ENCODE results near the gene NANS. TPM values are rescaled to one million over a fixed set of nuclear protein-coding genes. Genes with fewer than 3 reads are reported as not detected.

The NANS gene
- total and polyA plus RNA-seq, 12 donors: 20.0 to 141 (median 30.9) TPM

GRCh38 chr9:98064623-98065392, 8.3 kb downstream of the NANS start:
- no peaks in the 10 kb centered on the region for H3K9me3 ChIP-seq
- no peak for ATAC-seq
- peaks cover 0 to 3% (median 0%) of the 10 kb centered on the region in 9 donors for H3K4me1 ChIP-seq
- H3K4me3 ChIP-seq: no peak overlapping the region
- DNase-seq: no peak
- peaks cover 0 to 86% (median 12%) of the 10 kb centered on the region in 9 donors for H3K36me3 ChIP-seq
- no peak overlapping the region for H3K27ac ChIP-seq
- no peaks in the 10 kb centered on the region for H3K27me3 ChIP-seq
- intact Hi-C loops (cut with DNase I): no loop called here
- TF ChIP-seq, protein P1, sequence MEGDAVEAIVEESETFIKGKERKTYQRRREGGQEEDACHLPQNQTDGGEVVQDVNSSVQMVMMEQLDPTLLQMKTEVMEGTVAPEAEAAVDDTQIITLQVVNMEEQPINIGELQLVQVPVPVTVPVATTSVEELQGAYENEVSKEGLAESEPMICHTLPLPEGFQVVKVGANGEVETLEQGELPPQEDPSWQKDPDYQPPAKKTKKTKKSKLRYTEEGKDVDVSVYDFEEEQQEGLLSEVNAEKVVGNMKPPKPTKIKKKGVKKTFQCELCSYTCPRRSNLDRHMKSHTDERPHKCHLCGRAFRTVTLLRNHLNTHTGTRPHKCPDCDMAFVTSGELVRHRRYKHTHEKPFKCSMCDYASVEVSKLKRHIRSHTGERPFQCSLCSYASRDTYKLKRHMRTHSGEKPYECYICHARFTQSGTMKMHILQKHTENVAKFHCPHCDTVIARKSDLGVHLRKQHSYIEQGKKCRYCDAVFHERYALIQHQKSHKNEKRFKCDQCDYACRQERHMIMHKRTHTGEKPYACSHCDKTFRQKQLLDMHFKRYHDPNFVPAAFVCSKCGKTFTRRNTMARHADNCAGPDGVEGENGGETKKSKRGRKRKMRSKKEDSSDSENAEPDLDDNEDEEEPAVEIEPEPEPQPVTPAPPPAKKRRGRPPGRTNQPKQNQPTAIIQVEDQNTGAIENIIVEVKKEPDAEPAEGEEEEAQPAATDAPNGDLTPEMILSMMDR (IDR thresholded peaks at IDR 0.05): no peak
- WGBS, 2 donors: 84 to 88% methylated on average over 8 of the region's 8 CpGs

- peaks cover 0 to 82% (median 8%) of the 10 kb centered on the region in 9 donors for H3K36me3 ChIP-seq
Observed at GRCh38 chr9:98066235-98066634, 9.7 kb downstream of the NANS start.

DNA sequence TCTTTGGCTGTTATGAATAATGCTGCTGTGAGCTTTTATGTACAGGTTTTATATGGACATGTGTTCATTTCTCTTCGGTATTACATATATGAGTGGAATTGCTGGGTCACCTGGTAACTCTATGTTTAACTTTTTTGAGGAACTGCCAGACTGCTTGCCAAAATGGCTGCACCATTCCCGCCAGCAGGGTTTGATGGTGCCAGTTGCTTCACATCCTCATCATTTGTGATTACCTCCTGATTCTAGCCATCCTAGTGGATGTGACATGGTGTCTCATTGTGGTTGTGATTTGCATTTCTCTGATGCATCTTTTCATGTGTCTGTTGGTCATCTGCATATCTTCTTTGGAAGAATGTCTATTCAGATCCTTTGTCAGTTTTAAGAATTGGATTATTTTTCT, 10.7 kb downstream of the NANS start:
- H3K36me3 ChIP-seq: peaks cover 0 to 78% (median 8%) of the 10 kb centered on the region in 9 donors
- DNase-seq (no peak), ATAC-seq (no peak)
- intact Hi-C loops (cut with DNase I): no loop called here
- 93 to 95% methylated on average over 2 of the region's 2 CpGs for WGBS, 2 donors
- H3K4me3 ChIP-seq: no peak overlapping the region
- no peaks in the 10 kb centered on the region for H3K9me3 ChIP-seq
- H3K27ac ChIP-seq: no peak overlapping the region
- TF ChIP-seq, protein P1 (IDR thresholded peaks at IDR 0.05): no peak
- no peaks in the 10 kb centered on the region for H3K27me3 ChIP-seq
- no peaks in the 10 kb centered on the region for H3K4me1 ChIP-seq

More at GRCh38 chr9:98066235-98066634, 9.7 kb downstream of the NANS start:
- 91 to 94% methylated on average over 3 of the region's 3 CpGs for whole genome bisulfite sequencing, 2 donors
- no peaks in the 10 kb centered on the region for H3K27me3 ChIP-seq
- no peaks in the 10 kb centered on the region for H3K4me1 ChIP-seq
- no peak overlapping the region for H3K27ac ChIP-seq
- DNase-seq: no peak
- no peaks in the 10 kb centered on the region for H3K9me3 ChIP-seq
- TF ChIP-seq, protein P1 (IDR thresholded peaks at IDR 0.05): no peak
- ATAC-seq: no peak
- intact Hi-C loops (cut with DNase I): no loop called here
- no peak overlapping the region for H3K4me3 ChIP-seq

DNA sequence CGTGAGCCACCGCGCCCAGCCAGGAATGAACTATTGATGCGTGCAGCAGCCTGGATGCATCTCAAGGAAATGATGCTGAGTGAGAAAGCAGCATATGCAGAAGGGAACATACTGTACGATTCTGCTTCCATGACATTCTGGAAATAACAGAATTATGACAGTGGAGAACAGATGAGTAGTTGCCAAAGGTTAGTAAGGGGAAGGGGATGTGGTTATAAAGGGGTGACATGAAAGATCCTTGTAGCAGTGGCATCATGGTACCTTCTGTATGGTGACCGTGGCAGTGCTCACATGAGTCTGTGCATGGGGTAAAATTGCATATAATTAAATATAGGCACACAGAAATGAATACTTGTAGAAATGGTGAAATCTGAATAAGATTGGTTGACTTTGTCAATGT, 13.0 kb downstream of the NANS start:
- intact Hi-C loops (cut with DNase I): no loop called here
- no peak for ATAC-seq

More for the DNA sequence above, 13.0 kb downstream of the NANS start:
- Histone ChIP-seq H3K4me3 (no peak overlapping the region), H3K36me3 (peaks cover 0 to 55% (median 4%) of the 10 kb centered on the region in 9 donors), H3K27ac (no peak overlapping the region), H3K4me1 (peaks cover 0 to 7% (median 3%) of the 10 kb centered on the region in 9 donors), H3K9me3 (no peaks in the 10 kb centered on the region), H3K27me3 (no peaks in the 10 kb centered on the region)
- 95 to 97% methylated on average over 6 of the region's 6 CpGs for WGBS, 2 donors
- TF ChIP-seq, protein P1 (IDR thresholded peaks at IDR 0.05): no peak
- no peak for DNase-seq

All from heart right ventricle (tissue), 16 donors.